ENCODE measurements around the gene RBM15.

RBM15 gene

GRCh38 chr1:110338886-110339406 is at the start of gene RBM15:
RBM15 (plus strand) TSS chr1:110339377; CDS start chr1:110339406, 29 bp downstream.
- peak; percentile 100 for DNase-seq (ENCODE audit: low spot score)

- DNase-seq (ENCODE audit: low spot score), result no peak
Observed at GRCh38 chr1:110291241-110292030, 47.7 kb upstream of the RBM15 start.

GRCh38 chr1:110292031-110292741 is 47.0 kb upstream of the RBM15 start:
- DNase-seq (ENCODE audit: low spot score), result no peak

GRCh38 chr1:110293601-110294104 is 45.5 kb upstream of the RBM15 start:
- no peak for DNase-seq (ENCODE audit: low spot score)

- DNase-seq (ENCODE audit: low spot score), result no peak
Observed at GRCh38 chr1:110294308-110294707, 44.9 kb upstream of the RBM15 start.

GRCh38 chr1:110298991-110299390 is 40.2 kb upstream of the RBM15 start:
- DNase-seq (ENCODE audit: low spot score), result no peak

GRCh38 chr1:110300412-110301085 is 38.6 kb upstream of the RBM15 start:
- DNase-seq (ENCODE audit: low spot score), result no peak

GRCh38 chr1:110302836-110303235 is 36.3 kb upstream of the RBM15 start:
- no peak for DNase-seq (ENCODE audit: low spot score)

GRCh38 chr1:110305900-110306420 is 33.2 kb upstream of the RBM15 start:
- no peak for DNase-seq (ENCODE audit: low spot score)

GRCh38 chr1:110307239-110307974 is 31.8 kb upstream of the RBM15 start:
- no peak for DNase-seq (ENCODE audit: low spot score)

GRCh38 chr1:110308247-110308646 is 30.9 kb upstream of the RBM15 start:
- no peak for DNase-seq (ENCODE audit: low spot score)

- no peak for DNase-seq (ENCODE audit: low spot score)
Observed at GRCh38 chr1:110309139-110309538, 30.0 kb upstream of the RBM15 start.

- no peak for DNase-seq (ENCODE audit: low spot score)
Observed at GRCh38 chr1:110309767-110310166, 29.4 kb upstream of the RBM15 start.

- DNase-seq (ENCODE audit: low spot score), result no peak
Observed at GRCh38 chr1:110310300-110310699, 28.9 kb upstream of the RBM15 start.

- DNase-seq (ENCODE audit: low spot score), result peak; percentile 45
Observed at GRCh38 chr1:110312188-110313121, 26.7 kb upstream of the RBM15 start.

- DNase-seq (ENCODE audit: low spot score), result no peak
Observed at GRCh38 chr1:110316735-110317134, 22.4 kb upstream of the RBM15 start.

GRCh38 chr1:110318046-110318445 is 21.1 kb upstream of the RBM15 start:
- no peak for DNase-seq (ENCODE audit: low spot score)

- no peak for DNase-seq (ENCODE audit: low spot score)
Observed at GRCh38 chr1:110319332-110320167, 19.6 kb upstream of the RBM15 start.

GRCh38 chr1:110320168-110320518 is 19.0 kb upstream of the RBM15 start:
- no peak for DNase-seq (ENCODE audit: low spot score)

GRCh38 chr1:110321045-110321444 is 18.1 kb upstream of the RBM15 start:
- DNase-seq (ENCODE audit: low spot score), result no peak

Measured in hematopoietic multipotent progenitor cell treated with erythropoietin and hydrocortisone succinate and interleukin-3 and kit ligand, for 17 days (in vitro differentiated cells).